HEK293 (cell line): Measurements from ENCODE around the gene ENOX2.

Source experiments
- GLI4 ChIP-seq: fragments of 450-650 bp; formaldehyde crosslinking; IDR thresholded peaks from 2 replicates; pipeline ENCODE4 v1.5.1; 2016; ENCODE audit warnings: missing biosample characterization, missing genetic modification characterization
- SP2 ChIP-seq: fragments of 450-650 bp; formaldehyde crosslinking; IDR thresholded peaks from 2 replicates; pipeline ENCODE4 v1.5.1; 2016; ENCODE audit warnings: missing biosample characterization, missing genetic modification characterization
- ZBTB48 ChIP-seq: fragments of 450-650 bp; formaldehyde crosslinking; IDR thresholded peaks from 2 replicates; pipeline ENCODE4 v1.5.1; 2016; ENCODE audit warnings: missing biosample characterization, missing genetic modification characterization
- ZNF146 ChIP-seq: fragments of 450-650 bp; formaldehyde crosslinking; IDR thresholded peaks from 2 replicates; pipeline ENCODE4 v1.5.1; 2016; ENCODE audit warnings: missing biosample characterization, missing genetic modification characterization
- ZNF169 ChIP-seq: fragments of 450-650 bp; formaldehyde crosslinking; IDR thresholded peaks from 2 replicates; pipeline ENCODE4 v1.5.1; 2016; ENCODE audit warnings: missing biosample characterization, missing genetic modification characterization
- ZNF24 ChIP-seq: fragments of 450-650 bp; formaldehyde crosslinking; IDR thresholded peaks from 2 replicates; pipeline ENCODE4 v1.5.1; 2016; ENCODE audit warnings: missing biosample characterization, missing genetic modification characterization
- ZNF423 ChIP-seq: fragments of 450-650 bp; formaldehyde crosslinking; IDR thresholded peaks from 2 replicates; pipeline ENCODE4 v1.5.1; 2016; ENCODE audit warnings: missing biosample characterization, missing genetic modification characterization
- ZNF558 ChIP-seq: fragments of 450-650 bp; formaldehyde crosslinking; IDR thresholded peaks from 2 replicates; pipeline ENCODE4 v1.5.1; 2016; ENCODE audit warnings: missing biosample characterization, missing genetic modification characterization
- ZNF704 ChIP-seq: fragments of 450-650 bp; formaldehyde crosslinking; IDR thresholded peaks from 2 replicates; pipeline ENCODE4 v1.5.1; 2016; ENCODE audit warnings: missing biosample characterization, missing genetic modification characterization
- TF ChIP-seq, protein P1 (sequence below): fragments of 450-650 bp; formaldehyde crosslinking; IDR thresholded peaks from 2 replicates; pipeline ENCODE4 v1.5.1; 2016; ENCODE audit warnings: missing biosample characterization, missing genetic modification characterization

DNA sequence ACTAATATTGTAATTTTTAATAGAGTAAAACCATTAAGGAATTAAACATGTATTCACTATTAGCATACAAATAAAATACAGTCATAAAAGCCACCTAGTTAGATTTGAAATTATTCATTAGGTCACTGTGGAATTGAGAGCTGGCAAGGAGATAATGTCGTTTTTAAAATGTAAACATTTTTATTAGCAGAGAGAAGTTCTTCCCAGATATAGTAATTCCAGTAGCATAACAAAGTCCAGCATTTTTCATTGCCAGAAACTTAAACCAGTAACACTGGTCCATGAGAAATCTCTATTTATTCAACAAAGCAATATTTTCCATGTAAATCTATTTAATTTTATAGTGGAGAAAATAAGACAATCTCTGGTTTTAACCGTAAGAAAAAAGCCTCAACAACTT lies 17.5 kb downstream of the ENOX2 start:
- TF ChIP-seq, protein P1, sequence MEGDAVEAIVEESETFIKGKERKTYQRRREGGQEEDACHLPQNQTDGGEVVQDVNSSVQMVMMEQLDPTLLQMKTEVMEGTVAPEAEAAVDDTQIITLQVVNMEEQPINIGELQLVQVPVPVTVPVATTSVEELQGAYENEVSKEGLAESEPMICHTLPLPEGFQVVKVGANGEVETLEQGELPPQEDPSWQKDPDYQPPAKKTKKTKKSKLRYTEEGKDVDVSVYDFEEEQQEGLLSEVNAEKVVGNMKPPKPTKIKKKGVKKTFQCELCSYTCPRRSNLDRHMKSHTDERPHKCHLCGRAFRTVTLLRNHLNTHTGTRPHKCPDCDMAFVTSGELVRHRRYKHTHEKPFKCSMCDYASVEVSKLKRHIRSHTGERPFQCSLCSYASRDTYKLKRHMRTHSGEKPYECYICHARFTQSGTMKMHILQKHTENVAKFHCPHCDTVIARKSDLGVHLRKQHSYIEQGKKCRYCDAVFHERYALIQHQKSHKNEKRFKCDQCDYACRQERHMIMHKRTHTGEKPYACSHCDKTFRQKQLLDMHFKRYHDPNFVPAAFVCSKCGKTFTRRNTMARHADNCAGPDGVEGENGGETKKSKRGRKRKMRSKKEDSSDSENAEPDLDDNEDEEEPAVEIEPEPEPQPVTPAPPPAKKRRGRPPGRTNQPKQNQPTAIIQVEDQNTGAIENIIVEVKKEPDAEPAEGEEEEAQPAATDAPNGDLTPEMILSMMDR (tag by site-specific recombination), result no peak
- TF ChIP-seq SP2 (tag by site-specific recombination), result no peak
- TF ChIP-seq GLI4 (tag by site-specific recombination), result no peak
- no peak for TF ChIP-seq ZNF24 (tag by site-specific recombination)
- no peak for TF ChIP-seq ZNF423
- no peak for TF ChIP-seq ZNF146 (tag by site-specific recombination)
- TF ChIP-seq ZBTB48, result no peak
- no peak for TF ChIP-seq ZNF704 (tag by site-specific recombination)
- no peak for TF ChIP-seq ZNF558 (tag by site-specific recombination)
- TF ChIP-seq ZNF169 (tag by site-specific recombination), result no peak
